Mesendoderm (in vitro differentiated cells): Measurements from ENCODE around the gene CRELD2.

ENCODE experiments used
- DNase-seq: peaks from one replicate; pipeline ENCODE4 v3.0.0; 2013
- H2AK5ac ChIP-seq: 2 replicates; pipeline ENCODE4 v1.6.1; 2013; ENCODE audit warnings: low read length, inconsistent platforms
- H2BK120ac ChIP-seq: 2 replicates; pipeline ENCODE4 v1.6.1; 2013; ENCODE audit warnings: low read depth, mild to moderate bottlenecking, low read length, moderate library complexity, mixed read lengths
- H2BK15ac ChIP-seq: replicated peaks from 2 replicates; pipeline ENCODE4 v1.6.1; 2013; ENCODE audit warnings: low read depth, mild to moderate bottlenecking, moderate library complexity
- H2BK5ac ChIP-seq: 2 replicates; pipeline ENCODE4 v1.6.1; 2013; ENCODE audit warnings: low read length, inconsistent platforms
- H3K18ac ChIP-seq: 2 replicates; pipeline ENCODE4 v1.6.1; 2013; ENCODE audit warnings: mild to moderate bottlenecking, low read length, mixed read lengths
- H3K23ac ChIP-seq: one replicate; pipeline ENCODE4 v1.6.1; 2013; ENCODE audit warnings: low read length
- H3K27ac ChIP-seq: 2 replicates; pipeline ENCODE4 v1.5.1; 2013; ENCODE audit warnings: low read depth, mild to moderate bottlenecking, inconsistent platforms, low read length, moderate library complexity
- H3K27me3 ChIP-seq: 2 replicates; pipeline ENCODE4 v1.6.1; 2013; ENCODE audit warnings: low read length, control low read depth, mild to moderate bottlenecking, inconsistent platforms; ENCODE audit not compliant: insufficient read depth, poor library complexity
- H3K36me3 ChIP-seq: 2 replicates; pipeline ENCODE4 v1.6.1; 2013; ENCODE audit warnings: low read length, inconsistent platforms; ENCODE audit not compliant: control insufficient read depth, insufficient read depth
- H3K4ac ChIP-seq: one replicate; pipeline ENCODE4 v1.6.1; 2013; ENCODE audit warnings: low read depth, mild to moderate bottlenecking, low read length, moderate library complexity
- H3K4me1 ChIP-seq: 2 replicates; pipeline ENCODE4 v1.6.1; 2013; ENCODE audit warnings: low read depth, low read length, inconsistent platforms; ENCODE audit not compliant: control insufficient read depth
- H3K4me2 ChIP-seq: 2 replicates; pipeline ENCODE4 v1.6.1; 2013; ENCODE audit warnings: low read length
- H3K4me3 ChIP-seq: 2 replicates; pipeline ENCODE4 v1.5.1; 2013; ENCODE audit warnings: mild to moderate bottlenecking, low read length
- H3K56ac ChIP-seq: one replicate; pipeline ENCODE4 v1.6.1; 2013; ENCODE audit warnings: low read length
- H3K79me1 ChIP-seq: 2 replicates; pipeline ENCODE4 v1.6.1; 2013; ENCODE audit warnings: low read length, inconsistent platforms
- H3K79me2 ChIP-seq: 2 replicates; pipeline ENCODE4 v1.6.1; 2013; ENCODE audit warnings: mild to moderate bottlenecking, low read length; ENCODE audit not compliant: control insufficient read depth, insufficient read depth
- H3K9ac ChIP-seq: 2 replicates; pipeline ENCODE4 v1.6.1; 2013; ENCODE audit warnings: low read length, inconsistent platforms
- H4K5ac ChIP-seq: one replicate; pipeline ENCODE4 v1.6.1; 2013; ENCODE audit warnings: low read length
- H4K8ac ChIP-seq: one replicate; pipeline ENCODE4 v1.6.1; 2013; ENCODE audit warnings: low read depth, mild to moderate bottlenecking, control low read depth, low read length, moderate library complexity
- WGBS: extraction: QIAGEN DNeasy Blood & Tissue Kit; methylation state at CpG from one replicate; pipeline ENCODE4 v1.1.7; 2013; ENCODE audit warnings: low lambda C conversion rate, missing lambda C conversion rate; ENCODE audit not compliant: insufficient coverage; ENCODE audit errors: extremely low coverage; 5-methylcytosine and 5-hydroxymethylcytosine counted together

The CRELD2 gene

DNA sequence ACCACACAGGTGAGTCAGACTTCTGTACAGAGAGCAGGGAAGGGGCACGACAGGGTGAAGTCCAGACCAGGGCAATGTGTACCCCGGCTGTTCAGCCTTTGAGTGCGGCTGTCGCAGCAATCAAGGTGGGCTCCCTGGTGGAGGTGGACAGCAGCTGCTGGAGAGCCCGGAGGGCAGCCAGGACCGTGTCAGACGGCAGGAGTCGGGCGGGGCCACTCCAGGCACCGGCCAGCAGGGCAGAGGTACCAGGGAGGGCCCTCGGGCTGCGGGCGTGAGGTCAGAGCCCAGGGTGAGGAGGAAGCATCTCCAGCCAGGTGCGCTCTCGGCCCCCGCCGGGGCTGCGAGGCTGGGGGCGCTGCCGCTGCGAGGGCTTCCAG, 41.3 kb downstream of the CRELD2 start:
- H3K27me3 ChIP-seq, result no peaks in the 10 kb centered on the region
- H3K27ac ChIP-seq, result no peak overlapping the region
- H3K4me3 ChIP-seq, result peak overlapping the region; percentile 29
- H2BK120ac ChIP-seq, result no peak overlapping the region
- H4K8ac ChIP-seq, result peak overlapping the region; percentile 88
- H3K4me2 ChIP-seq, result peak overlapping the region; percentile 73
- peak overlapping the region; percentile 75 for H3K9ac ChIP-seq
- peaks cover 2% of the 10 kb centered on the region for H3K79me1 ChIP-seq
- no peak overlapping the region for H3K18ac ChIP-seq
- peak overlapping the region; percentile 95 for H3K56ac ChIP-seq
- peak overlapping the region; percentile 77 for H3K4ac ChIP-seq
- WGBS, result no CpG with 5 or more reads among the region's 21 CpGs
- H4K5ac ChIP-seq, result no peak overlapping the region
- H3K79me2 ChIP-seq, result peaks cover 4% of the 10 kb centered on the region
- no peak overlapping the region for H2AK5ac ChIP-seq
- no peak overlapping the region for H3K23ac ChIP-seq
- H2BK5ac ChIP-seq, result peak overlapping the region; percentile 43
- no peak for DNase-seq
- peaks cover 2% of the 10 kb centered on the region for H3K4me1 ChIP-seq
- no peak overlapping the region for H2BK15ac ChIP-seq
- no peaks in the 10 kb centered on the region for H3K36me3 ChIP-seq

DNA sequence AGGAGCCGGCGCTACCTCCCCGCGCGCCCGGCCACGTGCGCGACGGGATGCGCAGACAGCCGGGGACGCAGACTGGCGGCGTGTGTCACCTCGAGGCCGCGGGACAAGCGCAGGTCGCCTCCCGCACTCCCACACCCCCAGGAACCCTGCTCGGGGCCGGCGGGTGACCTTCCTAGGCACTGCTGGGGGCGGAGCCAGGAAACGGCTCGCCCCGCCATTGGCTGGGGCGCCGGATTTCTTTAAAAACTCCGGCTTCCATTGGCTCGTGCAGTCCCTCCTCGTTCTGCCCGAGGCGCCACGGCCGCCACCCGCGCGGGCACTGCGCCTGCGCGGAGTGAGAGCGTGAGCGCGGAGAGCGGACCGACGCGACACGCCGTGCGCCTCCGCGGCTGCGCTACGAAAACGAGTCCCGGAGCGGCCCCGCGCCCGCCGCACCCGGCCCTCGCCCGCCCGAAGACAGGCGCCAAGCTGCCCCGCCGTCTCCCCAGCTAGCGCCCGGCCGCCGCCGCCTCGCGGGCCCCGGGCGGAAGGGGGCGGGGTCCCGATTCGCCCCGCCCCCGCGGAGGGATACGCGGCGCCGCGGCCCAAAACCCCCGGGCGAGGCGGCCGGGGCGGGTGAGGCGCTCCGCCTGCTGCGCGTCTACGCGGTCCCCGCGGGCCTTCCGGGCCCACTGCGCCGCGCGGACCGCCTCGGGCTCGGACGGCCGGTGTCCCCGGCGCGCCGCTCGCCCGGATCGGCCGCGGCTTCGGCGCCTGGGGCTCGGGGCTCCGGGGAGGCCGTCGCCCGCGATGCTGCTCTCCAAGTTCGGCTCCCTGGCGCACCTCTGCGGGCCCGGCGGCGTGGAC, 41.9 kb downstream of the CRELD2 start, which contains the start of gene PIM3:
TSS of gene PIM3 (plus strand) at position 614 of the 846 bp plus-strand sequence. CDS start at position 790, 176 bp downstream.
- Histone ChIP-seq H3K4me2 (peak within 1 kb of the TSS; percentile 98), H3K18ac (peak within 1 kb of the TSS; percentile 66)

DNA sequence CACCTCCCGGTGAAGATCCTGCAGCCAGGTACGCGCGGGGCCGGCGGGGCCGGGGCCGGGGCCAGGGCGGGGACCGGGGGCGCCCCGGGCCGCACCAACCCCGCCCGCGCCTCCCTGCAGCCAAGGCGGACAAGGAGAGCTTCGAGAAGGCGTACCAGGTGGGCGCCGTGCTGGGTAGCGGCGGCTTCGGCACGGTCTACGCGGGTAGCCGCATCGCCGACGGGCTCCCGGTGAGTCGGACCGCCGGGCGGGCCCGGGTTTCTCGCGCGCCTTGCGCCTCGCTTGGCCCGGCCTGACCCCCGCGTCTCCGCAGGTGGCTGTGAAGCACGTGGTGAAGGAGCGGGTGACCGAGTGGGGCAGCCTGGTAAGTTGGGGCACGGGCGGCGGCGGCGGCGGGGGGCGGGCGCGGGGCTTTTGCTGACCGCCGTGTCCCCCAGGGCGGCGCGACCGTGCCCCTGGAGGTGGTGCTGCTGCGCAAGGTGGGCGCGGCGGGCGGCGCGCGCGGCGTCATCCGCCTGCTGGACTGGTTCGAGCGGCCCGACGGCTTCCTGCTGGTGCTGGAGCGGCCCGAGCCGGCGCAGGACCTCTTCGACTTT, 42.7 kb downstream of the CRELD2 start:
- H3K23ac ChIP-seq, result peak overlapping the region; percentile 24
- no peak overlapping the region for H2BK15ac ChIP-seq
- H2BK120ac ChIP-seq, result no peak overlapping the region
- H3K27ac ChIP-seq, result peak overlapping the region; percentile 92
- peak overlapping the region; percentile 93 for H3K56ac ChIP-seq
- peaks cover 4% of the 10 kb centered on the region for H3K79me2 ChIP-seq
- no peak overlapping the region for H2BK5ac ChIP-seq
- peak; percentile 63 for DNase-seq
- H3K79me1 ChIP-seq, result peaks cover 2% of the 10 kb centered on the region
- H4K8ac ChIP-seq, result no peak overlapping the region
- no CpG with 5 or more reads among the region's 84 CpGs for WGBS
- no peak overlapping the region for H4K5ac ChIP-seq
- no peaks in the 10 kb centered on the region for H3K36me3 ChIP-seq
- H3K18ac ChIP-seq, result peak overlapping the region; percentile 66
- no peak overlapping the region for H3K4ac ChIP-seq
- H2AK5ac ChIP-seq, result no peak overlapping the region
- H3K4me1 ChIP-seq, result peaks cover 2% of the 10 kb centered on the region
- H3K9ac ChIP-seq, result peak overlapping the region; percentile 87
- peak overlapping the region; percentile 98 for H3K4me2 ChIP-seq
- H3K27me3 ChIP-seq, result no peaks in the 10 kb centered on the region
- H3K4me3 ChIP-seq, result peak overlapping the region; percentile 68

More for the DNA sequence above, 41.9 kb downstream of the CRELD2 start, which contains the start of gene PIM3:
- H2BK5ac ChIP-seq, result peak within 1 kb of the TSS; percentile 43
- peaks cover 2% of the 10 kb centered on the region for H3K79me1 ChIP-seq
- H3K56ac ChIP-seq, result peak within 1 kb of the TSS; percentile 95
- peak within 1 kb of the TSS; percentile 88 for H4K8ac ChIP-seq
- peak within 1 kb of the TSS; percentile 92 for H3K27ac ChIP-seq
- no peaks in the 10 kb centered on the region for H3K27me3 ChIP-seq
- H3K23ac ChIP-seq, result peak within 1 kb of the TSS; percentile 24
- peak within 1 kb of the TSS; percentile 68 for H3K4me3 ChIP-seq
- no peak within 1 kb of the TSS for H2BK15ac ChIP-seq
- H4K5ac ChIP-seq, result no peak within 1 kb of the TSS
- H2BK120ac ChIP-seq, result no peak within 1 kb of the TSS
- H3K4ac ChIP-seq, result peak within 1 kb of the TSS; percentile 77
- peak within 1 kb of the TSS; percentile 87 for H3K9ac ChIP-seq
- H3K36me3 ChIP-seq, result no peaks in the 10 kb centered on the region
- no peak within 1 kb of the TSS for H2AK5ac ChIP-seq
- H3K79me2 ChIP-seq, result peaks cover 4% of the 10 kb centered on the region
- no CpG with 5 or more reads among the region's 137 CpGs for WGBS
- DNase-seq, result peak; percentile 97
- H3K4me1 ChIP-seq, result peaks cover 2% of the 10 kb centered on the region

DNA sequence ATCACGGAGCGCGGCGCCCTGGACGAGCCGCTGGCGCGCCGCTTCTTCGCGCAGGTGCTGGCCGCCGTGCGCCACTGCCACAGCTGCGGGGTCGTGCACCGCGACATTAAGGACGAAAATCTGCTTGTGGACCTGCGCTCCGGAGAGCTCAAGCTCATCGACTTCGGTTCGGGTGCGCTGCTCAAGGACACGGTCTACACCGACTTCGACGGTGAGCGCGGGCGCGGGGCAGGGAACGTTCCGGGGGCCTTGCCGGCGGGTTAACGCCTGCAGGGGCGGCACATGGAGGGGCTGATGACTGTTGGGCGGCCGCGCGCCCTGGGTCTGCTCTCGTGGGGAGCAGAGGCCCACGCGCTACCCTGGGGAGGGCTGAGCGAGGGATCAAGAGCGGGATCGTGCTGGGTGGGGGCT, 43.2 kb downstream of the CRELD2 start:
- Histone ChIP-seq H3K4me2 (peak overlapping the region; percentile 98), H3K56ac (peak overlapping the region; percentile 93), H2BK120ac (no peak overlapping the region), H4K8ac (no peak overlapping the region), H3K4ac (no peak overlapping the region), H3K36me3 (no peaks in the 10 kb centered on the region), H3K4me3 (peak overlapping the region; percentile 68), H2BK15ac (no peak overlapping the region), H3K27me3 (no peaks in the 10 kb centered on the region), H3K27ac (no peak overlapping the region), H3K9ac (peak overlapping the region; percentile 87), H3K79me2 (peaks cover 4% of the 10 kb centered on the region), H3K23ac (peak overlapping the region; percentile 24), H2AK5ac (no peak overlapping the region), H3K4me1 (peaks cover 2% of the 10 kb centered on the region), H3K79me1 (peaks cover 2% of the 10 kb centered on the region), H3K18ac (peak overlapping the region; percentile 4), H2BK5ac (no peak overlapping the region), H4K5ac (no peak overlapping the region)
- no CpG with 5 or more reads among the region's 49 CpGs for WGBS
- no peak for DNase-seq

DNA sequence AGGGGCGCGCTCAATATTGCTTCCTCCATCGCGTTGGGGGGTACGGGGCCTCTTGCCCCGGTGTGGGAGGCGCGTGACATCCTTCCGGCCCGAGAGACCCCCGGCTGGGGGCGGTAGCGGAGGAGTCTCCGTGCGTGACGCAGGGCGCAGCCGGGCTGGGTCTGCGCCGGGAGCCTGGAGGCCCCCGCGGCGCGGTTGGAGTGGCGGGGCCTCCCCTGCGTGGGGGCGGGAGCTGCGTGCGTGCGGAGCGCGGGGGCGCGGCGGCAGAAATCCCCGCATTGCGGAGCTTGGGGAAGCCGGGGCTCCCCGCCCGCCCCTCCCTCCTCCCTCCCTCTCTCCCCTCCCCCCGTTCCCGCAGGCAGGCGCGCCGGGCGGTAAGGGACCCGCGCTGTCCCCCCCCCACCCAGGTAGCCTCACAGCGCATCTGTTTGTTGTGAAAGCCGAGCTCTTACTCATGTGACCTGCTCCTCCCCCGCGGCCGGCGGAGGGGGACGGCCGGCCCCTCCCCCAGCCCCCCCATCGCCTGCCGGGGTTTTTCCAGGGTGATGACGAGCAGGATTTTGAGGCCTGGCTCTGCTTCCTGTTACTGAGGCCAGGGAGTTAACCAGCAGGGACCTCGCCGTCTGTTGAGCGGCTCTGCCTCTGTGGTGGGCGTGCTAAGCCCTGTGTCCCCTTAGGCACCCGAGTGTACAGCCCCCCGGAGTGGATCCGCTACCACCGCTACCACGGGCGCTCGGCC, 43.7 kb downstream of the CRELD2 start:
- Histone ChIP-seq H2BK120ac (no peak overlapping the region), H3K9ac (peak overlapping the region; percentile 87), H4K5ac (no peak overlapping the region), H3K18ac (peak overlapping the region; percentile 4), H2BK5ac (no peak overlapping the region), H3K4me1 (peaks cover 2% of the 10 kb centered on the region), H3K56ac (peak overlapping the region; percentile 93), H3K36me3 (no peaks in the 10 kb centered on the region), H3K23ac (no peak overlapping the region), H3K4me2 (peak overlapping the region; percentile 98), H2BK15ac (no peak overlapping the region), H2AK5ac (no peak overlapping the region), H3K4ac (no peak overlapping the region), H3K4me3 (peak overlapping the region; percentile 68), H3K27me3 (no peaks in the 10 kb centered on the region), H3K79me2 (peaks cover 4% of the 10 kb centered on the region), H3K27ac (no peak overlapping the region), H4K8ac (no peak overlapping the region), H3K79me1 (peaks cover 2% of the 10 kb centered on the region)
- peak; percentile 92 for DNase-seq
- no CpG with 5 or more reads among the region's 70 CpGs for WGBS
